B cell (primary cell): ENCODE measurements around the gene NAPB.

Source experiments
- EZH2 ChIP-seq: IDR thresholded peaks from 2 replicates; pipeline ENCODE4 v1.6.1; 2012; ENCODE audit warnings: borderline replicate concordance, low read depth, mild to moderate bottlenecking, moderate library complexity, low read length; ENCODE audit not compliant: insufficient read depth, poor library complexity, severe bottlenecking
- TF ChIP-seq, protein P1 (sequence below): fragments of 200-600 bp; IDR thresholded peaks from one replicate; pipeline ENCODE4 v1.8.0; 2022; ENCODE audit warnings: antibody characterized with exemption, mild to moderate bottlenecking

DNA sequence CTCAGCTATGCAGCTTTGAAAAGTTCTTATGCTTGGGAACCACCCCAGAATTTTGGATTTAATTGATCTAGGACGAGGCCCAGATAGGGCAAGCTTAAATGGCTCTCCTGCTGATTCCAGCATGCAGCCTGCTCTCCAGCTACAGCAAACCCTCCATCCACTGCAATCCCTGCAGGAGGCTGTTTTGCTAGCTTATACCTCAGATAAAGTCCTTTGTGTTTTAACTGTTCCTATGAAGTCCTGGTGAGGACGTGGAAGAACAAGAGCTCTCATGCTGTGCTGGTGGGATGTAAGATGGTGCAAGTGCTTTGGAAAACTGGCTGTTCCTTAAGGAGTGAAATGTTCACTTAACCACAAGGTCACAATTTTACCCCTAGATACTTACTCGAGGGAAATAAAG is 96.2 kb downstream of the NAPB start:
- TF ChIP-seq, protein P1, sequence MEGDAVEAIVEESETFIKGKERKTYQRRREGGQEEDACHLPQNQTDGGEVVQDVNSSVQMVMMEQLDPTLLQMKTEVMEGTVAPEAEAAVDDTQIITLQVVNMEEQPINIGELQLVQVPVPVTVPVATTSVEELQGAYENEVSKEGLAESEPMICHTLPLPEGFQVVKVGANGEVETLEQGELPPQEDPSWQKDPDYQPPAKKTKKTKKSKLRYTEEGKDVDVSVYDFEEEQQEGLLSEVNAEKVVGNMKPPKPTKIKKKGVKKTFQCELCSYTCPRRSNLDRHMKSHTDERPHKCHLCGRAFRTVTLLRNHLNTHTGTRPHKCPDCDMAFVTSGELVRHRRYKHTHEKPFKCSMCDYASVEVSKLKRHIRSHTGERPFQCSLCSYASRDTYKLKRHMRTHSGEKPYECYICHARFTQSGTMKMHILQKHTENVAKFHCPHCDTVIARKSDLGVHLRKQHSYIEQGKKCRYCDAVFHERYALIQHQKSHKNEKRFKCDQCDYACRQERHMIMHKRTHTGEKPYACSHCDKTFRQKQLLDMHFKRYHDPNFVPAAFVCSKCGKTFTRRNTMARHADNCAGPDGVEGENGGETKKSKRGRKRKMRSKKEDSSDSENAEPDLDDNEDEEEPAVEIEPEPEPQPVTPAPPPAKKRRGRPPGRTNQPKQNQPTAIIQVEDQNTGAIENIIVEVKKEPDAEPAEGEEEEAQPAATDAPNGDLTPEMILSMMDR, result no peak
- TF ChIP-seq EZH2, result no peak
